Measurements from ENCODE around the gene MED12L. TPM values are rescaled to one million over a fixed set of nuclear protein-coding genes. Genes with fewer than 3 reads are reported as not detected.

Gene MED12L
- total RNA-seq, 1 experiment from 2014 or later, result 14.9 TPM

DNA sequence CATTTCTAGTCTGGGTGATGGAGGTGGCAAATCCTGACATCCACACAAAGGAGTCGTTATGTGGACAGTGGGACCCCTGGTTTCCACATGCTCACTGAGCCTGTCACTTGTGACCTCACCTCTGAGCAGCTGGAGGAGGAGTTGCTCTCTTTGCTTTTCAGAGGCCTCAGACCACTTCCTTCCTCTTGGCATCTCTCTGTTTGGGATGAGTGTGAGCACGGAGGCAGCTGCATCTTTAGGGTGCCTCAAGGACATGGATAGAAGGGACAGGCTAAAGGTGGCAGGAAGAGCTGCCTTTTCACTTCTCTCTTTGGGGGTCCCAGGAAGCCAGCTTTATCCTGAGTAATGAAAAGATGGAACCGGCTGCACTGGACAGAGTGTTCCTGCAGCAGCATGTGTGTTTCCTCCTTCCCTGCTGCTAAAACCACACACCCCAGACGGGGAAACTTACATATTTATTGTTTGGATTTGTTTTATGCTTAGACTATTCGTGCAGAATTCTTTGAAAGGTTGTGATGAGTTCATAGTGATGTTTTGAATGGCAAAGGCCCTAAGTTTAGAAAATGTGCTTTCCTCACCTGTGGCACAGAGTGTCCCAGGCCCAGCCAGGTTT lies 85.8 kb downstream of the MED12L start:
- Mint-ChIP-seq H3K36me3 (ENCODE audit: insufficient read depth in 1 of 3, low read depth in 3 of 3) (peaks cover 0 to 2% (median 1%) of the 10 kb centered on the region in 3 experiments; a peak in 2 of 7 replicates), H3K4me3 (no peak overlapping the region), H3K27ac (no peak overlapping the region; a peak in 1 of 7 replicates), H3K9me3 (no peaks in the 10 kb centered on the region), H3K27me3 (ENCODE audit: low read depth) (no peaks in the 10 kb centered on the region), H3K4me1 (peaks cover 7 to 12% of the 10 kb centered on the region in 2 experiments)
- Histone ChIP-seq H2BK120ac (ENCODE audit: low read depth, low read length, poor library complexity, severe bottlenecking) (no peak overlapping the region), H4K8ac (replicated peaks; ENCODE audit: insufficient read length, low read depth, low read length) (no peak overlapping the region), H3K4me1 (ENCODE audit: insufficient read depth, low read length) (peaks cover 2% of the 10 kb centered on the region; the same call in 1 of the 2 replicates), H3K18ac (ENCODE audit: insufficient read length, low read depth, low read length) (no peak overlapping the region), H3K9ac (ENCODE audit: extremely low read depth, insufficient read length, low read length) (no peak overlapping the region), H3K14ac (ENCODE audit: insufficient read depth, low read length) (no peak overlapping the region), H3K9me3 (ENCODE audit: control insufficient read depth, low read depth, low read length) (no peaks in the 10 kb centered on the region), H3K79me2 (ENCODE audit: insufficient read depth, low read length) (no peaks in the 10 kb centered on the region), H2AFZ (ENCODE audit: low read length) (no peak overlapping the region), H2BK20ac (ENCODE audit: low read depth, low read length, poor library complexity, severe bottlenecking) (no peak overlapping the region), H3K27ac (ENCODE audit: insufficient read length, low read depth, low read length) (no peak overlapping the region), H2BK12ac (ENCODE audit: insufficient read length, low read depth, low read length) (no peak overlapping the region), H3K4ac (ENCODE audit: low read depth, low read length) (no peak overlapping the region), H3K23me2 (ENCODE audit: insufficient read length, low read depth, low read length, poor library complexity, severe bottlenecking) (no peaks in the 10 kb centered on the region), H4K91ac (ENCODE audit: insufficient read length, low read depth, low read length) (no peak overlapping the region), H3K4me2 (ENCODE audit: insufficient read depth, insufficient read length, low read length) (no peak overlapping the region), H4K20me1 (ENCODE audit: control insufficient read depth, insufficient read depth, insufficient read length) (no peaks in the 10 kb centered on the region), H3K79me1 (ENCODE audit: insufficient read depth, low read depth, low read length, poor library complexity, severe bottlenecking) (no peaks in the 10 kb centered on the region), H3T11ph (ENCODE audit: low read length) (no peak overlapping the region), H2AK5ac (ENCODE audit: insufficient read length, low read length) (no peak overlapping the region), H2BK5ac (ENCODE audit: insufficient read length, low read length) (no peak overlapping the region), H3K56ac (ENCODE audit: insufficient read length, low read depth, low read length) (no peak overlapping the region), H3K23ac (ENCODE audit: insufficient read length, low read depth, low read length) (no peak overlapping the region), H2BK15ac (ENCODE audit: low read depth, low read length) (no peak overlapping the region), H4K5ac (ENCODE audit: insufficient read length, low read depth, low read length) (no peak overlapping the region), H3K27me3 (ENCODE audit: insufficient read depth, low read length) (no peaks in the 10 kb centered on the region)
- no CpG with 5 or more reads among the region's 5 CpGs for WGBS (ENCODE audit: extremely low coverage, insufficient read length, low lambda C conversion rate)
- no peak for DNase-seq
- TF ChIP-seq, protein P1, sequence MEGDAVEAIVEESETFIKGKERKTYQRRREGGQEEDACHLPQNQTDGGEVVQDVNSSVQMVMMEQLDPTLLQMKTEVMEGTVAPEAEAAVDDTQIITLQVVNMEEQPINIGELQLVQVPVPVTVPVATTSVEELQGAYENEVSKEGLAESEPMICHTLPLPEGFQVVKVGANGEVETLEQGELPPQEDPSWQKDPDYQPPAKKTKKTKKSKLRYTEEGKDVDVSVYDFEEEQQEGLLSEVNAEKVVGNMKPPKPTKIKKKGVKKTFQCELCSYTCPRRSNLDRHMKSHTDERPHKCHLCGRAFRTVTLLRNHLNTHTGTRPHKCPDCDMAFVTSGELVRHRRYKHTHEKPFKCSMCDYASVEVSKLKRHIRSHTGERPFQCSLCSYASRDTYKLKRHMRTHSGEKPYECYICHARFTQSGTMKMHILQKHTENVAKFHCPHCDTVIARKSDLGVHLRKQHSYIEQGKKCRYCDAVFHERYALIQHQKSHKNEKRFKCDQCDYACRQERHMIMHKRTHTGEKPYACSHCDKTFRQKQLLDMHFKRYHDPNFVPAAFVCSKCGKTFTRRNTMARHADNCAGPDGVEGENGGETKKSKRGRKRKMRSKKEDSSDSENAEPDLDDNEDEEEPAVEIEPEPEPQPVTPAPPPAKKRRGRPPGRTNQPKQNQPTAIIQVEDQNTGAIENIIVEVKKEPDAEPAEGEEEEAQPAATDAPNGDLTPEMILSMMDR (conservative IDR thresholded peaks at IDR 0.05), result no peak

Measured in H9 (cell line).